LoVo (cell line): Measurements from ENCODE around the gene PSG1.
A peak's percentile ranks its signal among the peaks of the same experiment; 100 is the strongest.
"Not testable (repeated sequence)": the region's sequence is repeated elsewhere in the genome, so short reads cannot be mapped to it uniquely, and the experiment has no call there.

ENCODE experiments used
- DNase-seq: peaks from one replicate; pipeline ENCODE4 v3.0.0-alpha.2; 2016; ENCODE audit warnings: low spot score

Gene PSG1

DNA sequence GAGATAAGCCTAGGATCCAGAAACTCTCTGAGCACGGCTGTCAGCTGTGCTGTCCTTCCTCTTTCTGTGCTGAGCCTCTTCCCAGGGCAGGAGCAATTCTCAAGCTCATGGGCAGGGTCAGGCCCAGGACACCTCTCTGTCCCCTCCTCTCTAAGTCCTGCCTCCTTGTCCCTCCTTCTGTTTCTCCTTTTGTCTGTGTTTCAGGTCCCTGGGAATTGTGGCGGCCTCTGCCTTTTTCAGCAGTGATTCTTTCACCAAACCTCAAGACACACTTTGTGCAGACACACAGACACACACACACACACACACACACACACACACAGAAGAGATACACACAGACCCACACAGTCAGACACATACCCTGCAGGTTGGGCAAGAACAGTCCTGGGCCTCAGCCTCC, at the start of gene PSG1:
Gene PSG1, minus strand, starts transcription at position 101 of the 400 bp plus-strand sequence. CDS start 132 bp downstream, outside the sequence.
- no peak for DNase-seq

DNA sequence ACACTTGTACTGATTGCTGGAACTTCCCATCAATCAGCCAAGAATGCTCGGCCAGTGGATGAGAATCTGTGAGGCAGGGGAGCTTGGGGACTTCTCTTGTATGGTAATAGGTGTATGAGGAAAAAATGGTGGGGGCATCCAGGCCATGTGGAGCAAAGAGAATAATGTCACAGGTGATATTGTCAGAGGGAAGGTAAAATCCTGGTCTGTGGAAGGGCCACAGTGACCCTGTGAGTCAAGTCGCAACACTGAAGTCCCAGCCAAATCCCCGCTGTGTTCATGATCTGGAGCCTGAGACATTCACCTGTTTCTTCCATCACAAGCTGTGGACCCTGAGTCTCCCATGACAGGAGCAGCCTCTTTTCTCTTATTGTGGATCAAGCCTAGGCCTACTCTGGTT, 49.4 kb upstream of the PSG1 start:
- no peak for DNase-seq

DNA sequence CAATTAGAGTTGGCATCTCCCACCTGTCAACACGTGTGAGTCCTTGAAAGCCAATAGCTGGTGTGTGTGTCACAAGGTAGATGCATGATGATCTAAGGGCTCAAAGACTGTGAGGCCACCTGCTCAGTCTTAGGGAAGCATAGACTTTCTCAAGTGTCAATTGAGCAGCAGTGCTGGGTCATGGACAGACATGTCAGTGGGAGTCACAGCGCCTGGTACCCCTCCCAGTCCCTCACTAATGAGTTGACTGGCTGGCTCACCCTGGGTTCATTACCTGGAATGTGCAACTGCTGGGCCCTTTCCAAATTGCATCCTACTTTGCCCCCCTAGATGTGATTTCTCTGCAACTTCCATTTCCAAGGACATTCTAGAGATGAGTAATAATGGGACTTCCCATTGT, 47.3 kb upstream of the PSG1 start:
- no peak for DNase-seq

GRCh38 chr19:42923106-42923505, 43.6 kb upstream of the PSG1 start:
- DNase-seq: peak; percentile 44

GRCh38 chr19:42920971-42921370, 41.5 kb upstream of the PSG1 start:
- not testable (repeated sequence) for DNase-seq

DNA sequence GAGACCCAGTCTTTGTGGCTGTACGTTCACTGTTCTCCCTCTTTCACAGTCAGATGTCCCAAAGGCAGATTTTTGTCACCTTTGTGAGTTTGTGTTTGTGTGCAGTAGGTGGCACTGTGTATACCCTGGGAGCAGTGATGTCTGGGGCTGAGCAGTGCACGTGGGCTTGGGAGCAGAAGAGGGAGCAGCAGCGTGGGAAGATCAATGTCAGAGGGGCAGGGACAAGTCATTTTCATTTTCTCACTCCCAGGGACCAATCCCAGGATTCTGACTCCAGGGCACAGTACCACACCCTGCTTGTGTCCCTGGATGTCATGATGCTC, 40.2 kb upstream of the PSG1 start:
- DNase-seq: no peak

GRCh38 chr19:42919070-42919756, 39.7 kb upstream of the PSG1 start:
- DNase-seq: not testable (repeated sequence)

DNA sequence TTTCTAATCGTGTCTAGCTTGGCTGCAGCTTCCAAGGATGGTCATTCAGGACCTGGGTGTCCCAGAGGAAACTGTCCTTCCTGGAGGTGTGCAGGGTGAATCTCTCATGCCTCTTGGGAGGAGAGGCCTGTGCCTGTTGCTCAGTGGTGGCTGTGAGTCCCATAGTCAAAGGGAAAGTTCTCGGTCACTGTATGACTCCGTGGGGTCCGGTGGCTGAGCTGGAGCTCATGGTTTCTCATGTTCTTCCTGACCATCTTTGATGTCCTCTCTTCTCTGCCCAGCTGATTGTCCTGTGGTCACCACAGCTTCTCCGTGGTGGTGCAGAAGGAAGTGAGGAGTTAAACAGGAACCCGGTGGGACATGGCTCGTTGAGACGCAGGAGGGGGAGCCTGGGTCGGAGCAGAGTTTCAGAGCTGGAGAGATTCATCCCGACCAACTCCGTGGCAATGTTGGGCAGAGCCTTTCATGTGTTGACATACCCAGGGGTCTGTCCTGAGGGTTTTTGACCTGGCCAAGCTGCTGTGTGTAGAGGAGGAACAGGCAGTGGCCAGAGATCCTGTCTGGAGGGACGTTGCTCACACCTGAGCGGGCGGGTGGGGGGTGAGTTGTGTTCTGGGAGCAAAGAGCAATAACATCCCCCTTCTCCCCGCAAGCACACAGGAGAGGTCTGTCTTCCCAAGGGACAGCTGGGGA, 39.0 kb upstream of the PSG1 start:
- DNase-seq: not testable (repeated sequence)

GRCh38 chr19:42917634-42918033, 38.1 kb upstream of the PSG1 start, which contains the start of gene PSG6:
PSG6 (minus strand) TSS chr19:42917894; CDS start chr19:42917792, 102 bp downstream.
- not testable (repeated sequence) for DNase-seq

- DNase-seq: not testable (repeated sequence)
Observed at GRCh38 chr19:42916931-42917330, 37.4 kb upstream of the PSG1 start.

GRCh38 chr19:42913516-42913915, 34.0 kb upstream of the PSG1 start:
- not testable (repeated sequence) for DNase-seq

GRCh38 chr19:42912941-42913340, 33.4 kb upstream of the PSG1 start:
- not testable (repeated sequence) for DNase-seq

DNA sequence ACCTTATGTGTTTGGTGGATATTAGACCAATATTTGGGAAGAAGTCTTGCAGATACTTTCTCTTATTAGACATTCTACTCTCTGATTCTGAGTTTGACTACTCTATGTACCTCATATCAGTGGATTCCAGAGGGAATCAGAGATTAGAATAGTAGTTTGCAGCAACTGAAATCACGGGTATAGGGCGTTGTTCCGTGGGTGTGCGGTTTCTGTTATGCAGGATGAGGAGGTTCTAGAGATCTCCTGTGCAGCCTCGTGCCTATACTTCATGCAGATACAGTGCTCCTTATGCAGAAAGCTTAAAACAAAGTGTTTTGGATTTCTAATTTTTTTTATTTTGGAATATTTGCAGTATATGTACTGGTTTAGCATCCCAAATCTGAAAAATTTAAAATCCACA, 32.2 kb upstream of the PSG1 start:
- not testable (repeated sequence) for DNase-seq

GRCh38 chr19:42906162-42906561, 26.6 kb upstream of the PSG1 start:
- not testable (repeated sequence) for DNase-seq

GRCh38 chr19:42900561-42900960, 21.0 kb upstream of the PSG1 start:
- not testable (repeated sequence) for DNase-seq

GRCh38 chr19:42899674-42900073, 20.2 kb upstream of the PSG1 start:
- DNase-seq: not testable (repeated sequence)

- DNase-seq: not testable (repeated sequence)
Observed at GRCh38 chr19:42899110-42899509, 19.6 kb upstream of the PSG1 start.

- not testable (repeated sequence) for DNase-seq
Observed at GRCh38 chr19:42898656-42899055, 19.1 kb upstream of the PSG1 start.

- peak; percentile 7 for DNase-seq
Observed at GRCh38 chr19:42897729-42898128, 18.2 kb upstream of the PSG1 start.

- DNase-seq: not testable (repeated sequence)
Observed at GRCh38 chr19:42890446-42890845, 10.9 kb upstream of the PSG1 start.

DNA sequence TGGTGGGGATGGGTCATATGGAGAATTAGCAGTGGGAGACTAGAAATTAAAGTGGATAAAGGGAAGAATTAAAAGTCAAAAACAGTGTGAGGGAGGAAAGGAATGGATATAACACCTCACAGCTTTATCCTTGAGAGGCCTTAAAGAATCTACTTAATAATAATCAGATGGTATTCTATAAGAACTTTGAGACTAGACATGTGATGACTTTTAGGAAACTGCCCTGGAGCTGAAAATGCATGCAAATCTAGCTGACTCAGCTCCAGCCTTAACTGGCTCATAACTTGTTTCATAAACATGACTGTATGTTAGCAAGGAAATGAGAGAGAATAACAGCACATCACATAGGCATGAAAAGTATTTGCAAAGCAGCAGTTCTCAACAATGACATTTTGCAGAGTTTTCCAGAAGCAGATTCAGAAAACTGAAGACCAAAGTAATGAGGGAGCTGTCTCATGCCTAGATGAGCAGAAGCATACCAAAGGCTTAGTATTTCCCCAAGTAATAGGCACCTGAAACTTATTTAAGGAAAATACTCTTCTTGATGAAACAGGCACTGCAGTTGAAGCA, 8.4 kb upstream of the PSG1 start:
- DNase-seq: not testable (repeated sequence)

GRCh38 chr19:42882730-42883129, 3.2 kb upstream of the PSG1 start:
- DNase-seq: not testable (repeated sequence)

- not testable (repeated sequence) for DNase-seq
Observed at GRCh38 chr19:42882010-42882409, 2.5 kb upstream of the PSG1 start.
